HepG2 (cell line): ENCODE results near the gene CALML6. TPM values are rescaled to one million over a fixed set of nuclear protein-coding genes. Genes with fewer than 3 reads are reported as not detected.

Experiments used
- ATM ChIP-seq: fragments of 450-650 bp; IDR thresholded peaks from 2 replicates; pipeline ENCODE4 v1.7.1; 2017; ENCODE audit warnings: mild to moderate bottlenecking, borderline replicate concordance
- ELF1 ChIP-seq: sonication (generic); formaldehyde crosslinking; IDR thresholded peaks from 2 replicates; pipeline ENCODE4 v1.4.0; 2020; ENCODE audit warnings: missing genetic modification reagents
- FLYWCH1 ChIP-seq: sonication (generic); formaldehyde crosslinking; IDR thresholded peaks from 2 replicates; pipeline ENCODE4 v1.8.1; 2023; ENCODE audit warnings: mild to moderate bottlenecking, missing genetic modification reagents
- FOSL1 ChIP-seq: sonication (generic); formaldehyde crosslinking; IDR thresholded peaks from 2 replicates; pipeline ENCODE4 v1.9.0; 2021; ENCODE audit warnings: missing genetic modification reagents, borderline replicate concordance
- GABPB1 ChIP-seq: IDR thresholded peaks from 2 replicates; pipeline ENCODE4 v1.6.1; 2016; ENCODE audit warnings: mild to moderate bottlenecking, missing genetic modification reagents, moderate library complexity, missing compliant biosample characterization
- HOXD1 ChIP-seq: sonication (generic); formaldehyde crosslinking; IDR thresholded peaks from 2 replicates; pipeline ENCODE4 v1.5.0; 2020; ENCODE audit warnings: missing genetic modification reagents
- RFXANK ChIP-seq: IDR thresholded peaks from 2 replicates; pipeline ENCODE4 v1.6.1; 2016
- SIX4 ChIP-seq: sonication (generic); formaldehyde crosslinking; IDR thresholded peaks from 2 replicates; pipeline ENCODE4 v1.4.0; 2020; ENCODE audit warnings: missing genetic modification reagents
- SRSF1 ChIP-seq: fragments of 200-400 bp; formaldehyde crosslinking; optimal IDR thresholded peaks from 2 replicates; pipeline ENCODE3; 2017; ENCODE audit warnings: mild to moderate bottlenecking, low read depth, low read length, moderate library complexity
- TEAD3 ChIP-seq: optimal IDR thresholded peaks from 2 replicates; pipeline ENCODE3; 2016; ENCODE audit warnings: borderline replicate concordance
- ZBTB26 ChIP-seq: IDR thresholded peaks from 2 replicates; pipeline ENCODE4 v1.6.1; 2016; ENCODE audit warnings: missing compliant biosample characterization, missing genetic modification reagents, borderline replicate concordance
- ZBTB7A ChIP-seq: sonication (generic); formaldehyde crosslinking; IDR thresholded peaks from 2 replicates; pipeline ENCODE4 v1.8.0; 2022; ENCODE audit warnings: mild to moderate bottlenecking, missing genetic modification reagents
- ZNF792 ChIP-seq: IDR thresholded peaks from 2 replicates; pipeline ENCODE4 v1.6.1; 2016
- ZSCAN30 ChIP-seq: sonication (generic); formaldehyde crosslinking; IDR thresholded peaks from 2 replicates; pipeline ENCODE4 v1.5.0; 2020; ENCODE audit warnings: mild to moderate bottlenecking, missing genetic modification reagents
- polyA plus RNA-seq, 8 experiments: library from polyadenylated mRNA; depleted of rRNA in 3 of 8; stranded (reverse) in 7 of 8; unstranded in 1 of 8; fragments of >200 nt; fragmentation: Illumina TruSeq in 4 of 8; extraction: Trizol in 4 of 8; gene quantifications; 2 replicates each; pipeline versions ENCODE4 v1.2.1 to v1.2.3, GENCODE V29; 2011 to 2016; ENCODE audit warnings: low read depth in 4 of 8, missing spikeins in 1 of 8, mixed read lengths in 1 of 8; ENCODE audit not compliant: insufficient read depth in 1 of 8
- total RNA-seq, 5 experiments: library from RNA; depleted of rRNA; stranded (reverse); fragments of >200 nt; fragmentation: Illumina TruSeq; extraction: Trizol; gene quantifications; 2 replicates each; pipeline ENCODE4 v1.2.3, GENCODE V29; 2016; ENCODE audit warnings: low read depth in 1 of 5
- TF ChIP-seq, protein P1 (sequence below): IDR thresholded peaks from 2 replicates; pipeline ENCODE4 v1.4.0; 2020; ENCODE audit warnings: mild to moderate bottlenecking, missing genetic modification reagents
- TF ChIP-seq, protein P2 (sequence below): sonication (generic); formaldehyde crosslinking; IDR thresholded peaks from 2 replicates; pipeline ENCODE4 v1.5.0; 2020; ENCODE audit warnings: mild to moderate bottlenecking, missing genetic modification reagents
- TF ChIP-seq, protein P3 (sequence below): sonication (generic); formaldehyde crosslinking; IDR thresholded peaks from 2 replicates; pipeline ENCODE4 v1.5.0; 2020; ENCODE audit warnings: missing genetic modification reagents

The CALML6 gene
- total and polyA plus RNA-seq, 2 of the 13 experiments (the other 11 are each of a cell fraction or from before 2014, with no cell fraction given), result 0.11 to 0.12 TPM

DNA sequence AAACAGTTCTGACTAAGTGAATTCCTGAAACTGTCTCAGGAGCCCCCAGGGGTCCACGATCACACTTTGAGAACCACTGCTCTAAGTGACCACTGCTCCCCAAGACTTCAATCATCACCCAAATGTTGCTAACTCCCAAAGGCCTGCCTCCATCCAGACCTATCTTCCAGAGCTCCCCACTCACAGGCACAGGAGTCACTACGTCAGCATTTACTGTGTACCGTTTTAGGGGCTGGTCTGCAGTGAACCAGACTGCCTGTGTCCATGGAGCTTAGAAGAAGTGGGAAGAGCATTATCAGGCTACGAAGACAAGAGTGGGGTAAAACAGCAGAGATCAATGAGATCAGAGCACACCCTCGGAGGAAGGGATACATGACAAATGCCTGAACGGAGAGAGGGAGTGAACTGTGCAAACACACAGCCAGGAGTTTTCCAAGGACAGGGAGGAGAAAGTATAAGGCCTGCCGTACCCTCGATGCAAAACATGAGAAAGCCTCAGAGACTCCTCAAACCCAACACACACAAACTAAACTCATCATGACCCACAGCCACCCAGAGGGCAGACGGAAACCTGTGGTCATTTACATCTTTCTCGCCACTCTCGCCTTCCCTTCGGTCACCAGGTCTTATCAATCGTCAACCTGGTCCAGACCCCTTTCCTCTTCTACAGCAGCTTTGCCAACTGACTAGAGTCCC, 34.3 kb upstream of the CALML6 start (continued):
- TF ChIP-seq ATM (no peak), ZBTB7A (CRISPR knock-in tag) (no peak), SRSF1 (no peak), ELF1 (CRISPR knock-in tag) (no peak), ZSCAN30 (CRISPR knock-in tag) (no peak), RFXANK (CRISPR knock-in tag) (no peak), ZBTB26 (CRISPR knock-in tag) (0 out of 2 replicates have a peak, but pooled peaks have one; percentile 27), SIX4 (CRISPR knock-in tag) (no peak), HOXD1 (no peak), FOSL1 (CRISPR knock-in tag) (no peak), FLYWCH1 (CRISPR knock-in tag) (no peak), ZNF792 (CRISPR knock-in tag) (no peak), GABPB1 (no peak), TEAD3 (CRISPR knock-in tag) (peak; percentile 35)
- TF ChIP-seq, protein P1, sequence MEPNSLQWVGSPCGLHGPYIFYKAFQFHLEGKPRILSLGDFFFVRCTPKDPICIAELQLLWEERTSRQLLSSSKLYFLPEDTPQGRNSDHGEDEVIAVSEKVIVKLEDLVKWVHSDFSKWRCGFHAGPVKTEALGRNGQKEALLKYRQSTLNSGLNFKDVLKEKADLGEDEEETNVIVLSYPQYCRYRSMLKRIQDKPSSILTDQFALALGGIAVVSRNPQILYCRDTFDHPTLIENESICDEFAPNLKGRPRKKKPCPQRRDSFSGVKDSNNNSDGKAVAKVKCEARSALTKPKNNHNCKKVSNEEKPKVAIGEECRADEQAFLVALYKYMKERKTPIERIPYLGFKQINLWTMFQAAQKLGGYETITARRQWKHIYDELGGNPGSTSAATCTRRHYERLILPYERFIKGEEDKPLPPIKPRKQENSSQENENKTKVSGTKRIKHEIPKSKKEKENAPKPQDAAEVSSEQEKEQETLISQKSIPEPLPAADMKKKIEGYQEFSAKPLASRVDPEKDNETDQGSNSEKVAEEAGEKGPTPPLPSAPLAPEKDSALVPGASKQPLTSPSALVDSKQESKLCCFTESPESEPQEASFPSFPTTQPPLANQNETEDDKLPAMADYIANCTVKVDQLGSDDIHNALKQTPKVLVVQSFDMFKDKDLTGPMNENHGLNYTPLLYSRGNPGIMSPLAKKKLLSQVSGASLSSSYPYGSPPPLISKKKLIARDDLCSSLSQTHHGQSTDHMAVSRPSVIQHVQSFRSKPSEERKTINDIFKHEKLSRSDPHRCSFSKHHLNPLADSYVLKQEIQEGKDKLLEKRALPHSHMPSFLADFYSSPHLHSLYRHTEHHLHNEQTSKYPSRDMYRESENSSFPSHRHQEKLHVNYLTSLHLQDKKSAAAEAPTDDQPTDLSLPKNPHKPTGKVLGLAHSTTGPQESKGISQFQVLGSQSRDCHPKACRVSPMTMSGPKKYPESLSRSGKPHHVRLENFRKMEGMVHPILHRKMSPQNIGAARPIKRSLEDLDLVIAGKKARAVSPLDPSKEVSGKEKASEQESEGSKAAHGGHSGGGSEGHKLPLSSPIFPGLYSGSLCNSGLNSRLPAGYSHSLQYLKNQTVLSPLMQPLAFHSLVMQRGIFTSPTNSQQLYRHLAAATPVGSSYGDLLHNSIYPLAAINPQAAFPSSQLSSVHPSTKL (CRISPR knock-in tag), result 0 out of 2 replicates have a peak, but pooled peaks have one; percentile 20
- TF ChIP-seq, protein P2, sequence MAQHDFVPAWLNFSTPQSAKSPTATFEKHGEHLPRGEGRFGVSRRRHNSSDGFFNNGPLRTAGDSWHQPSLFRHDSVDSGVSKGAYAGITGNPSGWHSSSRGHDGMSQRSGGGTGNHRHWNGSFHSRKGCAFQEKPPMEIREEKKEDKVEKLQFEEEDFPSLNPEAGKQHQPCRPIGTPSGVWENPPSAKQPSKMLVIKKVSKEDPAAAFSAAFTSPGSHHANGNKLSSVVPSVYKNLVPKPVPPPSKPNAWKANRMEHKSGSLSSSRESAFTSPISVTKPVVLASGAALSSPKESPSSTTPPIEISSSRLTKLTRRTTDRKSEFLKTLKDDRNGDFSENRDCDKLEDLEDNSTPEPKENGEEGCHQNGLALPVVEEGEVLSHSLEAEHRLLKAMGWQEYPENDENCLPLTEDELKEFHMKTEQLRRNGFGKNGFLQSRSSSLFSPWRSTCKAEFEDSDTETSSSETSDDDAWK (CRISPR knock-in tag), result no peak
- TF ChIP-seq, protein P3, sequence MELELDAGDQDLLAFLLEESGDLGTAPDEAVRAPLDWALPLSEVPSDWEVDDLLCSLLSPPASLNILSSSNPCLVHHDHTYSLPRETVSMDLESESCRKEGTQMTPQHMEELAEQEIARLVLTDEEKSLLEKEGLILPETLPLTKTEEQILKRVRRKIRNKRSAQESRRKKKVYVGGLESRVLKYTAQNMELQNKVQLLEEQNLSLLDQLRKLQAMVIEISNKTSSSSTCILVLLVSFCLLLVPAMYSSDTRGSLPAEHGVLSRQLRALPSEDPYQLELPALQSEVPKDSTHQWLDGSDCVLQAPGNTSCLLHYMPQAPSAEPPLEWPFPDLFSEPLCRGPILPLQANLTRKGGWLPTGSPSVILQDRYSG (CRISPR knock-in tag), result no peak
